Endodermal cell (in vitro differentiated cells): ENCODE results near the gene KRT12. TPM values are rescaled to one million over a fixed set of nuclear protein-coding genes. Genes with fewer than 3 reads are reported as not detected.

ENCODE experiments used
- DNase-seq: peaks from one replicate; pipeline ENCODE4 v3.0.0-alpha.2; 2017
- H3K27ac ChIP-seq: 2 replicates; pipeline ENCODE4 v1.5.1; 2013; ENCODE audit warnings: mild to moderate bottlenecking, low read depth, low read length, moderate library complexity
- H3K27me3 ChIP-seq: 2 replicates; pipeline ENCODE4 v1.6.1; 2013; ENCODE audit warnings: mild to moderate bottlenecking, low read length, moderate library complexity; ENCODE audit not compliant: insufficient read depth, control insufficient read depth, poor library complexity, severe bottlenecking
- H3K36me3 ChIP-seq: 2 replicates; pipeline ENCODE4 v1.7.0; 2013; ENCODE audit warnings: mild to moderate bottlenecking, low read length, moderate library complexity; ENCODE audit not compliant: control insufficient read depth, insufficient read depth
- H3K4me1 ChIP-seq: one replicate; pipeline ENCODE4 v1.7.0; 2013; ENCODE audit warnings: low read length; ENCODE audit not compliant: control insufficient read depth, insufficient read depth
- H3K4me3 ChIP-seq: 2 replicates; pipeline ENCODE4 v1.5.1; 2013; ENCODE audit warnings: mild to moderate bottlenecking, low read length, moderate library complexity
- H3K9ac ChIP-seq: 2 replicates; pipeline ENCODE4 v1.6.1; 2013; ENCODE audit warnings: mild to moderate bottlenecking, low read length, moderate library complexity; ENCODE audit not compliant: poor library complexity, severe bottlenecking; ENCODE audit errors: extremely low read depth
- H3K9me3 ChIP-seq: 2 replicates; pipeline ENCODE4 v1.6.1; 2013; ENCODE audit warnings: mild to moderate bottlenecking, low read length, moderate library complexity; ENCODE audit not compliant: control insufficient read depth
- H3K27ac Mint-ChIP-seq: 2 replicates; pipeline ENCODE4 v1.8.0; 2020; ENCODE audit warnings: mixed read lengths
- H3K27me3 Mint-ChIP-seq: 2 replicates; pipeline ENCODE4 v1.8.0; 2021; ENCODE audit warnings: mild to moderate bottlenecking, mixed read lengths; ENCODE audit not compliant: insufficient read depth
- H3K36me3 Mint-ChIP-seq: 2 replicates; pipeline ENCODE4 v1.8.0; 2020; ENCODE audit warnings: low read depth, mixed read lengths
- H3K4me1 Mint-ChIP-seq: 2 replicates; pipeline ENCODE4 v1.8.0; 2020; ENCODE audit warnings: mixed read lengths
- H3K4me3 Mint-ChIP-seq: 2 replicates; pipeline ENCODE4 v1.8.0; 2020; ENCODE audit warnings: mild to moderate bottlenecking, moderate library complexity, mixed read lengths
- H3K9me3 Mint-ChIP-seq: 2 replicates; pipeline ENCODE4 v1.8.0; 2020; ENCODE audit warnings: mild to moderate bottlenecking, mixed read lengths
- CTCF ChIP-seq: fragments of 200-600 bp; sonication (generic); conservative IDR thresholded peaks from 2 replicates; pipeline ENCODE4 v1.5.0; 2021; ENCODE audit warnings: antibody characterized with exemption, mild to moderate bottlenecking
- WGBS, 2 experiments: methylation state at CpG; one replicate each; pipeline versions ENCODE4 v1.1.5 to v1.1.7; 2013; ENCODE audit warnings: missing lambda C conversion rate in 2 of 2, mixed read lengths in 1 of 2; ENCODE audit not compliant: insufficient coverage in 1 of 2, insufficient read length in 1 of 2; 5-methylcytosine and 5-hydroxymethylcytosine counted together
- long read RNA-seq, 4 experiments: library from polyadenylated mRNA in 2 of 4; library from RNA in 1 of 4; library from capped mRNA in 1 of 4; stranded (forward) in 3 of 4; unstranded in 1 of 4; transcript quantifications; one replicate each; pipeline ENCODE4 v2.0.0, GENCODE V29; 2020 to 2021; ENCODE audit warnings: inconsistent platforms in 1 of 4
- polyA plus RNA-seq, 2 experiments: library from polyadenylated mRNA; stranded (reverse); fragments of 50-300 nt; gene quantifications; one replicate each; pipeline ENCODE4 v1.2.3, GENCODE V29; 2013
- total RNA-seq, 2 donors: library from RNA; stranded (reverse); fragmentation: NEBNext Ultra II Directional in 1 of 2; extraction: Animal tissue kit (Norgen Biotek cat#: 25700) in 1 of 2; gene quantifications; 2 replicates in 1 of 2; 3 replicates in 1 of 2; pipeline ENCODE4 v1.2.1, GENCODE V29; 2021

Gene KRT12
- not detected for total RNA-seq
- polyA plus RNA-seq (2013, experiment 1 of 2) = not detected
- not detected for polyA plus RNA-seq (2013, experiment 2 of 2)
- long read RNA-seq, experiment 1 = 0 reads
- long read RNA-seq, experiment 2 = 0 reads
- long read RNA-seq, experiment 3 = 0 reads
- long read RNA-seq, experiment 4 = 0 reads

DNA sequence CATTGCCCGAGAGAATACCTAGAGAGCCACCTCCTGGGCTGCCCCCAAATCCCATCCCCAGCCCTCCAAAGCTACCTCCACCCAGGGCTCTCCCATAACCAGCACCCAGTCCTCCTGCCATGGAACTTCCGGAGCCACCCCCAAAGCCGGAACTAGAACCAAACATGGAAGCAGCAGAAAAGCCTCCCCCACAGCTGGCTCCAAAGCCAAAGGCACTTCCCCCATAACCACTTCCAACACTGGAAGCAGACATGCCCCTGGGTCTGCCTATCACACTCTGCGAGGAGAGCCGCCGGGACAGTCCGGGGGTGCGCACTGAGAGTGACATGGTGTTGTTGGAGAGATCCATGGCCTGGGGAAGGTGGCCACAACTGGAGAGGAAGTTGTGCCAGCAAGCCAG, at the start of gene KRT12:
KRT12 (minus strand) TSS at position 386 of the 400 bp plus-strand sequence; CDS start at position 349, 37 bp downstream.
- H3K9me3 Mint-ChIP-seq = peaks cover 2% of the 10 kb centered on the region
- no peak within 1 kb of the TSS for H3K27ac Mint-ChIP-seq
- H3K27me3 Mint-ChIP-seq = peaks cover 19% of the 10 kb centered on the region

DNA sequence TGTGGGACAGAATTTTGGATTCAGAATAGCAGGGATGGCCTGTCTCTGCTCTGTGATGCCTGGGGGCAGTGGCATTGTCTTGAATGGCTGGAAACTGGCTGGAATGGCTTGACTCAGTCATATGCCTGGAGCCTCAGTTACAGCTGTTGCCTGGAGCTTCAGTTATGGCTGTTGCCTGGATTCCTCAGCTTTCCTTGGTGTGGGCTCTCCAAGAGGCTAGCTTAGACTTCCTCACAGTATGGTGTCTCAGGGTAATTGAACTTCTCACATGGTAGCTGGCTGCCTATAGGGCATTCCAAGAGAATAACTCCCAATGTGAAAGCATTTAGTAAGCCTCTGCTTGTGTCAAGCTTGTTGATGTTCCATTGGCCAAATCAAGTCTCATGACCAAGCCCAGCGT, 49.3 kb upstream of the KRT12 start:
- H3K36me3 Mint-ChIP-seq = no peaks in the 10 kb centered on the region
- Histone ChIP-seq H3K9me3 (no peaks in the 10 kb centered on the region), H3K9ac (no peak overlapping the region), H3K36me3 (no peaks in the 10 kb centered on the region), H3K27me3 (no peaks in the 10 kb centered on the region), H3K4me1 (no peaks in the 10 kb centered on the region), H3K27ac (no peak overlapping the region), H3K4me3 (no peak overlapping the region)
- 95% methylated on average over 1 of the region's 1 CpG; no CpG with 5 or more reads in 1 of the 2 experiments for WGBS, 2 experiments
- H3K27ac Mint-ChIP-seq = no peak overlapping the region
- H3K4me1 Mint-ChIP-seq = no peaks in the 10 kb centered on the region
- TF ChIP-seq CTCF = no peak
- no peaks in the 10 kb centered on the region for H3K9me3 Mint-ChIP-seq
- H3K27me3 Mint-ChIP-seq = no peaks in the 10 kb centered on the region
- no peak overlapping the region for H3K4me3 Mint-ChIP-seq
- DNase-seq = no peak

More for the DNA sequence above, at the start of gene KRT12:
- DNase-seq = no peak
- H3K4me1 Mint-ChIP-seq = peaks cover 10% of the 10 kb centered on the region
- H3K36me3 Mint-ChIP-seq = no peaks in the 10 kb centered on the region
- H3K36me3 ChIP-seq = no peaks in the 10 kb centered on the region
- no peaks in the 10 kb centered on the region for H3K9me3 ChIP-seq
- no peak within 1 kb of the TSS for H3K27ac ChIP-seq
- no peak within 1 kb of the TSS for H3K4me3 Mint-ChIP-seq
- H3K4me1 ChIP-seq = no peaks in the 10 kb centered on the region
- WGBS, 2 experiments = 95 to 100% methylated on average over 1 to 8 of the region's 8 CpGs
- no peaks in the 10 kb centered on the region for H3K27me3 ChIP-seq
- TF ChIP-seq CTCF = no peak
- no peak within 1 kb of the TSS for H3K4me3 ChIP-seq
- H3K9ac ChIP-seq = no peak within 1 kb of the TSS

DNA sequence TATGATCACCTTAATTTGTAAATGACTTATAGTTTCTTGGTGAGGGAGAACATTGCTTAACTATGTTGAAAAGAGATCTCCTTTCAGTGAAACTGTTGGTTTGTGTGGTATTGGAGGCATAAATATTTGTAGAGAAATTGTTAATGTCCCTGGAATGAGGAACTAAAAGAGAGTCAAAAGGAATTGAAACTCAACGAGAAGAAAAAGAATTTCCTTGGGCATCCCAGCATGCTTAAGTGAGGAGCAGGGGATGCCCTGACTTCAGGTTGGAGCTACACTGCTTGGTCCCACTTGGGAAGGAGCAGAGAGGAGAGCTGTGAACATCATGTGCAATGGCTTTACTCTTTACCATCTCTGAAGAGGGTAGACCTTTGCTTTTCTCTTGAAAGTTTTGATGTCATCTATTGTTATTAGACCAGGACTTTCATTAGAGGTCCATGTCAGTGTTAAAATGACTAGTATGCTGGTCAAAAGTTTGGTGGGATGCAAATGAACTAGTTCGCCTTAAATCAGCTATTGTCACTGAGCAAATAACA, 48.8 kb upstream of the KRT12 start:
- Histone ChIP-seq H3K27me3 (no peaks in the 10 kb centered on the region), H3K36me3 (no peaks in the 10 kb centered on the region), H3K9me3 (no peaks in the 10 kb centered on the region), H3K27ac (no peak overlapping the region), H3K4me1 (no peaks in the 10 kb centered on the region), H3K4me3 (no peak overlapping the region), H3K9ac (no peak overlapping the region)
- Mint-ChIP-seq H3K27me3 (peaks cover under 1% of the 10 kb centered on the region), H3K36me3 (no peaks in the 10 kb centered on the region), H3K27ac (peak overlapping the region; percentile 11), H3K9me3 (no peaks in the 10 kb centered on the region), H3K4me3 (no peak overlapping the region), H3K4me1 (no peaks in the 10 kb centered on the region)
- 86 to 87% methylated on average over 2 of the region's 2 CpGs for WGBS, 2 experiments
- no peak for DNase-seq
- TF ChIP-seq CTCF = no peak
